PC-3 (cell line): ENCODE results near the gene YAE1.

Source experiments
- CTCF ChIP-seq: fragments of 300-600 bp; sonication (generic); conservative IDR thresholded peaks from 2 replicates; pipeline ENCODE4 v1.5.1; 2017; ENCODE audit warnings: antibody characterized with exemption, low read depth, mild to moderate bottlenecking, low read length
- EZH2 ChIP-seq: fragments of 300-600 bp; sonication (generic); IDR thresholded peaks from one replicate; pipeline ENCODE4 v1.6.1; 2017; ENCODE audit warnings: antibody characterized with exemption, mild to moderate bottlenecking, low read length; ENCODE audit not compliant: unreplicated experiment
- EZH2phosphoT487 ChIP-seq: fragments of 300-600 bp; sonication (generic); IDR thresholded peaks from 2 replicates; pipeline ENCODE4 v1.6.1; 2018; ENCODE audit warnings: mild to moderate bottlenecking, antibody characterized with exemption, low read length, borderline replicate concordance

GRCh38 chr7:39535720-39536119 is 30.5 kb upstream of the YAE1 start:
- TF ChIP-seq CTCF (no peak), EZH2phosphoT487 (no peak), EZH2 (no peak)
